ENCODE measurements around the gene TRIM59.

Gene TRIM59

DNA sequence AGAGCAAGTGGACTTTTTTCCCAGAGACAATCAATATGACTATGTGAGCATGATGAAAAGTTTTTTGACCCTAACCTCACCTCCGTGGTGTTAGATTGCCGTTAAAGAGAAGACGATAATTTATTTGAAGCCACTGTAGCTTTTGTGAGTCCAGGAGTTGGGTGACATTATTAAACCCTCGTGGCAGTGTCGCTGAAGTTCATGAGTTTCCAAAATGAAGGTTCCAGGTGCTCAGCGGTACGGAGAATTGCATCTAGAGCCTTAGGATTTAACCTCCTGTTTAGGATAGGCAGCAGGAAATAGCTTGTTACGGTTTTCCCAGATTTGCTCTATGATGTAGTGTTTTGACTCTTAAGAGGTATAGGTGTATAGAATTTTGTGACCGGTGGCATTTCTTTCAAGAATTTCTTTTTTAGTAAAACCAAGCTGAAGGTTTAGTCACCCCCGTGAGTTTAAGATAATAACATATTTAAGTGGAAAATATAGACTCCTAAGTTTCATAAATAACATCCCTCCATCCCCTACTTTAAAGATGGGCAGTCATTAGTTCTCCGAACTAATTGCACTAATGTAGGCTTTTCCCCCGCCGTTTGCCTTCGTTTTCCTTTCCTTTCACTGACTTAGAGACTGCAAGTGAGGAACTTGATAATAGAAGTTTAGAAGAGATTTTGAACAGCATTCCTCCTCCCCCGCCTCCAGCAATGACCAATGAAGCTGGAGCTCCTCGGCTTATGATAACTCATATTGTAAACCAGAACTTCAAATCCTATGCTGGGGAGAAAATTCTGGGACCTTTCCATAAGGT, 48.1 kb downstream of the TRIM59 start:
- no peak for DNase-seq

DNA sequence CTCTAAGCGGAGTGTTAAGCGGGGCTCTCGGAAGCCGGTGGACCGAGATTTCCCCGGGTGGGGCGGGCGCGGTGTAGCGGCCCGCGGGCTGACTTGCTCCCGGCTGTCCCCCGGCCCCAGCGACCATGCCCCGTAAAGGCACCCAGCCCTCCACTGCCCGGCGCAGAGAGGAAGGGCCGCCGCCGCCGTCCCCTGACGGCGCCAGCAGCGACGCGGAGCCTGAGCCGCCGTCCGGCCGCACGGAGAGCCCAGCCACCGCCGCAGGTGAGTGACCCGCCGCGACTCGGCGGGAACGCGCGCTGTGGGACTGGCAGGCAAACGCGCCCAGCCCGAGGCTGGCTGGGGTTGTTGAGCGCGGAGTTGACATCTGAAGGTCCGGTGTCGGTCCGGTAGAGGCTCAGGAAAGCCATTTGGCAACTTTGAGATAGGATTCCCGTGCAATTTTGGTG, 48.9 kb downstream of the TRIM59 start:
- DNase-seq, result no peak

- DNase-seq, result peak; percentile 22
These were observed 49.4 kb downstream of the TRIM59 start for GRCh38 chr3:160400030-160400701.

DNA sequence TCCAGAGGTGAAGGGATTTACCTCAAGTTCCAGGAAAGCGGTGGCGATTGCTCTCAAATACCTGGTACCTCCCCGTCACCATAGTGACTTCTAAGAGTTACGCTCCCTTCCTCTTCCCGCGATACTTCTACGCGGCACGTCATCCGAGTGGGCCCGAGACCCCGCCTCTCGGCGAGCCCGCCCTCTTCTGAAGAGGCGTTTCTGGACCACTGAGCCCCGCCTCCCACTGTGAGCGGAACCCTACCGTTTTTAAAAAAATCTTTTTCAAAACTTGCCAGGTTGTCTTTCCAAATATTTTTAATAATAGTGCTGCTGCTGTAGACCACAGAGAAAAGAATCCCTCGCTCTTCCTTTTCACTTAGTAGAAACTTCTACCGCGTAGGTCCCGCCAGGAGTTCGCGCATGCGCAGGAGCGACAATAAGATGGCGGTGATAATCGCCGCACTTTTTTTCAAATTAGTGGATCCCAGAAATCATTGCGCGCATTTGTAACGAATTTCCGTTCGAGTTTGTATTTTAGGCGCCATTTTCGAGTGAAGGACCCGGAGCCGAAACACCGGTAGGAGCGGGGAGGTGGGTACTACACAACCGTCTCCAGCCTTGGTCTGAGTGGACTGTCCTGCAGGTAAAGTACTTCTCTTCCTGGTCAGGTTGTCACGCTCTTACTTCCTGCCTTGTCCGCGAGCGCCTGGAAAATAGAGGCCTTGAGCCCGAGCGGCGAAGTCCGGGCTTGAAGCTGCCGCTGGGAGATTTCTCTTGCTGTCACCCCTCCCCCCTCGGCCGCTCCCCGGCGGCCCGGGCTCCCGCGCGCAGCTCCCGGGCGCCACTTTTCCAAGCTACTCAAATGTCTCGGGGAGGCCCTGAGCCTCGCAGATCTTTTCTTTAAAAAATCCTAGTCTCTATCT, 50.2 kb downstream of the TRIM59 start, which contains the start of the genes IFT80 and SMC4:
Gene IFT80 (minus strand): TSS at position 101 of the 905 bp plus-strand sequence. CDS start 14,625 bp downstream, outside the sequence.
Gene SMC4 (plus strand): TSS at position 526 of the 905 bp plus-strand sequence. CDS start 1,177 bp downstream, outside the sequence.
- peak; percentile 95 for DNase-seq

- no peak for DNase-seq
These were observed 50.8 kb downstream of the TRIM59 start for GRCh38 chr3:160398820-160399124.

DNA sequence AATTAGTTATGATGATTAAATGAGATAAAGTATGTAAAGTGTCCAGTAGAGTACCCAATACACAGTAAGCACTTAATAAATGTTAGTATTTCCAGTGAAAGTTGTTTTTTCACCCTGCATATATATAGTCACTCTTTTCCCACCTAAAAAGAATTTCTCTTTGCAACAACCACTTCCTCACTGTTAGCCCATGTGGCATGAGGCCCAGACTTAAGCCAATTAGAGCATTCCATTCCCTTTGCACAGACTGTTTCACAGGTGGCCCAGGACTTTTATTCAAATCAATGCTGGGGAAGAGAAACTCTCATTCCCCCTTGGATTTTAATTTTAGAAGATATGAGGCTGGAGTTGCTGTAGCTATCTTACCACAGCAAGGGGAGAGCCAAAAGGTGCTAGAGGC, 54.3 kb downstream of the TRIM59 start:
- no peak for DNase-seq

GRCh38 chr3:160394009-160394392, 55.6 kb downstream of the TRIM59 start:
- no peak for DNase-seq

DNA sequence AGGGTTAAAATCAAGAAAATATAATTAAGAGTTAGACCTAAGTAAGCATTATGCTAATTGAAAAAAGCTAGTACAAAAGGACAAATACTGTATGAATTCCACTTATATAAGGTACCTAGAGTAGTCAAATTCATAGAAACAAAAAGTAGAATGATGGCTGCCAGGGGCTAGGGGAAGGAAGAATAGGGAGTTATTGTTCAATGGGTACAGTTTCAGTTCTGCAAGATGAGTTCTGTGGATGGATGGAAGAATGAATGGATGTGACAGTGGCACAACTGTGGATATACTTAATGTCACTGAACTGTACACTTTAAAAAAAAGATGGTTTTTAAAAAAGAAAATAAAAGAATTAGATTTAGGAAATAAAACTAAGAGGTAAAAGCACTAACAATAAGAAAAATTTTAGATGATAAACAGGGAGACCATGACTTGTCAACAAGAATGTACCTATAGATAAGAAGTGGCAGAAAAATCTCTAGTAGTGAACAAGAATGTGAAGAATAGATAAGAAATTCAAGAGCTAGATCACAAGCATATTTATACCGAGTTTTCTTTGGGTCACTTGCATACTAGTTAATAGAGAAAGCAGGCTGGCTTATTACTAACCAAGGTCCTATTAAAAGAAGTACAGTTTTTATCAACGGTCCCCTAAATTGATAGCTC, 56.1 kb downstream of the TRIM59 start:
- DNase-seq, result no peak

DNA sequence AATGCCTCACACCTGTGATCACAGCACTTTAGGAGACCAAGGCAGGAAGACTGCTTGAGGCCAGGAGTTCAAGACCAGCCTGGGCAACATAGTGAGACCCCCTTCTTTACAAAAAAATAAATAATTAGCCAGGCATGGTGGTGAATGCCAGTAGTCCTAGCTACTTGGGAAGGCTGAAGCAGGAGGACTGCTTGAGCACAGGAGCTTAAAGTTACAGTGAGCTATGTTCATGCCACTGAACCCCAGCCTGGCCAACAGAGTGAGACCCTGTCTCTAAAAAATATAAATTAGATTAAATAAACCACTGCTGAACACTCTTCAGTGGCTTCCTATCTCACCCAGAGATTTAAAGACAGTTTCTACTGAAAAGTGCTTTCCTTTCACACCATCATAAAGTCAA, 56.8 kb downstream of the TRIM59 start:
- no peak for DNase-seq

DNA sequence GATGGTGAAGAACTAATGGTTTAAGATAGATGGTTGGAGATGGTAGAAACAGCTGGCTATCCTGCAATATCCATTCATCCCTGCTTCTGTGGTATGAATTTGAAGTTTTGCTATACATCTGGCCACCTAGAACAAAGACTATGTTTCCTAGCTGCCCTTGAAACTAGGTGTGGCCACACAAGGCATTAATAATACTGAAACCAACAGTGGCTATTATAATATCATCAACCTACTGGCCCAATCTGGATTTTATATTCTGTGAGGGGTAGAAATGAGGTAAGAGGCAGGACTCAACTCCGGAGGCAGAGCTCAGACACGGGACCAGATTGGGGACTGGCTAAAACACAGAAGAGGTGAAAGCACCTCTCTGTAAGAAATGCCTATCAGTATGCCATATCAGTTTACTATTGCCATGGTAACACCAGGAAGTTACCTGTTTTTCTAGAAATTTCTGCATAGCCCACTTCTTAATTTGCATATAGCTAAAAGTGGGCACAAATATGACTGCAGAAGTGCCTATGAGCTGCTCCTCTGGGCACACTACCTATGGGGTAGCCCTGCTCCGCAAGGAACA, 58.9 kb downstream of the TRIM59 start:
- DNase-seq, result no peak

Measured in effector CD8-positive, alpha-beta T cell (primary cell).